Chondrocyte (in vitro differentiated cells): ENCODE results near the gene MMAA. TPM values are rescaled to one million over a fixed set of nuclear protein-coding genes. Genes with fewer than 3 reads are reported as not detected.
A peak's percentile ranks its signal among the peaks of the same experiment; 100 is the strongest.
"Not testable (repeated sequence)": the region's sequence is repeated elsewhere in the genome, so short reads cannot be mapped to it uniquely, and the experiment has no call there.

Experiments
- DNase-seq: peaks from one replicate; pipeline ENCODE4 v3.0.0; 2021; ENCODE audit warnings: mixed read lengths, low spot score
- H3K27ac Mint-ChIP-seq: one replicate; pipeline ENCODE4 v1.8.0; 2021; ENCODE audit warnings: mild to moderate bottlenecking, moderate library complexity, mixed read lengths; ENCODE audit not compliant: unreplicated experiment
- H3K27me3 Mint-ChIP-seq: 2 replicates; pipeline ENCODE4 v1.8.0; 2021; ENCODE audit warnings: low read depth, mixed read lengths
- H3K36me3 Mint-ChIP-seq: 2 replicates; pipeline ENCODE4 v1.8.0; 2021; ENCODE audit warnings: low read depth, mixed read lengths
- H3K4me1 Mint-ChIP-seq: 2 replicates; pipeline ENCODE4 v1.8.0; 2021; ENCODE audit warnings: low read depth, mild to moderate bottlenecking, mixed read lengths
- H3K4me3 Mint-ChIP-seq: one replicate; pipeline ENCODE4 v1.8.0; 2021; ENCODE audit warnings: mild to moderate bottlenecking, moderate library complexity, mixed read lengths; ENCODE audit not compliant: unreplicated experiment
- H3K9me3 Mint-ChIP-seq: 2 replicates; pipeline ENCODE4 v1.8.0; 2021; ENCODE audit warnings: low read depth, mixed read lengths
- long read RNA-seq: library from polyadenylated mRNA; stranded (forward); transcript quantifications from one replicate; pipeline ENCODE4 v2.0.0, GENCODE V29; 2021
- total RNA-seq: library from RNA; stranded (reverse); gene quantifications from 3 replicates; pipeline ENCODE4 v1.2.1, GENCODE V29; 2021
- TF ChIP-seq, protein P1 (sequence below): fragments of 200-600 bp; sonication (generic); IDR thresholded peaks from 2 replicates; pipeline ENCODE4 v1.5.0; 2021; ENCODE audit warnings: antibody characterized with exemption, mild to moderate bottlenecking, moderate library complexity

Gene MMAA
- total RNA-seq = 8.3 to 12.9 TPM (median 9.1 TPM) in 3 replicates
- long read RNA-seq, full-length matches to known transcripts = 6 of 8 reads
- long read RNA-seq, partial matches to known transcripts = 0 of 8 reads
- long read RNA-seq, other reads (novel, unspliced or antisense) = 2 of 8 reads

DNA sequence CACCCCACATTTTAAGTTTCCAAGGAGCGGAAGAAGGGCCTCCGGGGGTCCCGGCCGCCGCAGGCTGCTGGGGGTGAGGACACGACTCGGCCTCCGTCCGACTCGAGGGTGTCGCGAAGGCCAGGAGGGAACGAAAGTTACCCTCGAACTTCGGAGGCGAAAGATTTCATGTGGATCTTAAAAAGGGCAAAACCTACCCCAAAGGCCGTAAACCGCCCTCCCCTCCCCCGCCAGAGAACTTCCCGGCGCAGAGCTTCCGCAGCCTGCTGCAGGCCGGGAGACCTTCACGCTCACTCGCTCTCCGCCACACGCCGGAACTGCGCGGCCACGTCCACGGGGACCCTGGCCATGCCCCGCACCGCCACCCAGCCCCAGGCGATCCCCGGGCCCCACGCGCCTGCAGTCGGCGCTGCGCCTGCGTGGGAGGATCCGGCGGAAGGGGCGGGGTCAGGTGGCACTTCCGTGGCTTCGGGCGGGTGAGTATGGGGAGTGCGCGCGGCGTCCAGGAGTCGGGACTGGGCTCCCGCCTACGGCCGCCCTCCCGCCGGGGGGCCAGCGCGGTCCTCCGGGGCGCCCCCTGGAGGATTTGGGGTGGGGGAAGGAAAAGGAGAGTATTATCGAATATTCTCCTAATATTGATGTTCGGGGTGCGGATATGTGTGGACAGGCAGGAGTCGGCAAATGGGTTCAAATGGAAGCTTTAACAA, at the start of gene MMAA:
MMAA (plus strand) TSS at position 454 of the 707 bp plus-strand sequence. CDS start 19,755 bp downstream, outside the sequence.
- peak within 1 kb of the TSS; percentile 98 for H3K27ac Mint-ChIP-seq
- peaks cover 3% of the 10 kb centered on the region for H3K9me3 Mint-ChIP-seq
- peak within 1 kb of the TSS; percentile 94 for H3K4me3 Mint-ChIP-seq
- H3K4me1 Mint-ChIP-seq = peaks cover 38% of the 10 kb centered on the region
- TF ChIP-seq, protein P1, sequence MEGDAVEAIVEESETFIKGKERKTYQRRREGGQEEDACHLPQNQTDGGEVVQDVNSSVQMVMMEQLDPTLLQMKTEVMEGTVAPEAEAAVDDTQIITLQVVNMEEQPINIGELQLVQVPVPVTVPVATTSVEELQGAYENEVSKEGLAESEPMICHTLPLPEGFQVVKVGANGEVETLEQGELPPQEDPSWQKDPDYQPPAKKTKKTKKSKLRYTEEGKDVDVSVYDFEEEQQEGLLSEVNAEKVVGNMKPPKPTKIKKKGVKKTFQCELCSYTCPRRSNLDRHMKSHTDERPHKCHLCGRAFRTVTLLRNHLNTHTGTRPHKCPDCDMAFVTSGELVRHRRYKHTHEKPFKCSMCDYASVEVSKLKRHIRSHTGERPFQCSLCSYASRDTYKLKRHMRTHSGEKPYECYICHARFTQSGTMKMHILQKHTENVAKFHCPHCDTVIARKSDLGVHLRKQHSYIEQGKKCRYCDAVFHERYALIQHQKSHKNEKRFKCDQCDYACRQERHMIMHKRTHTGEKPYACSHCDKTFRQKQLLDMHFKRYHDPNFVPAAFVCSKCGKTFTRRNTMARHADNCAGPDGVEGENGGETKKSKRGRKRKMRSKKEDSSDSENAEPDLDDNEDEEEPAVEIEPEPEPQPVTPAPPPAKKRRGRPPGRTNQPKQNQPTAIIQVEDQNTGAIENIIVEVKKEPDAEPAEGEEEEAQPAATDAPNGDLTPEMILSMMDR = peak; percentile 84
- H3K27me3 Mint-ChIP-seq = no peaks in the 10 kb centered on the region
- H3K36me3 Mint-ChIP-seq = peaks cover 2% of the 10 kb centered on the region
- peak; percentile 99 for DNase-seq

DNA sequence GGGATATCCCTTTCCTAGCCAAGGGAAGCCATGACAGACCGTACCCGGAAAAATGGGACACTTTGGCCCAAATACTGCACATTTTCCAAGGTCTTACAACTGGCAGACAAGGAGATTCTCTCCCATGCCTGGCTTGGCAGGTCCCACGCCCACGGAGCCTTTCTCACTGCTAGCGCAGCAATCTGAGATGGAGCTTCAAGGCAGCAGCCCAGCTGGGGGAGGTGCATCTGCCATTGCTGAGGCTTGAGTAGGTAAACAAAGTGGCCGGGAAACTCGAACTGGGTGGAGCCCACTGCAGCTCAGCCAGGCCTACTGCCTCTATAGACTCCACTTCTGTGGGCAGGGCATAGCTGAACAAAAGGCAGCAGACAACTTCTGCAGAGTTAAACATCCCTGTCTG, 44.6 kb upstream of the MMAA start:
- not testable (repeated sequence) for DNase-seq, H3K4me1 Mint-ChIP-seq, H3K27ac Mint-ChIP-seq, H3K4me3 Mint-ChIP-seq
- Mint-ChIP-seq H3K36me3 (peaks cover 22% of the 10 kb centered on the region), H3K27me3 (peaks cover 11% of the 10 kb centered on the region), H3K9me3 (peaks cover 34% of the 10 kb centered on the region)

DNA sequence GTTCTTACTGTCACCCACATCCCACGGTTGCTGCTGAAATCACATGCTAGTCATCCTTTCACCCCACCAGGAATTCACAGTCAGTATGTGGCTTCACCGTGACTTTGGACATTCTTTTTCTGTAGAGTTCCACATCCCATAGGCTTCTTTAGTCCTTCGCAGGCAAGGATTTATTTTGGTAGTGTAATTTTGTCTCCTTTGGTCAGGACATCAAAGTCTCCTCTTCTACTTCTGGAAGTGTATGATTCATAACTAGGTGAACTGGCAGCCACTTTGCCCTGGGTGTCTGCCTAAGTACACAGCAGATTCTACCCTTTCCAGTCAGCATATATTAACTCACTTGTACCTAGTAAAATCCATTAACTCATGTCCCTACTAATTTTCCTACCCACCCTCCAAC, 38.3 kb upstream of the MMAA start:
- H3K9me3 Mint-ChIP-seq = peaks cover 9% of the 10 kb centered on the region
- no peak overlapping the region for H3K4me3 Mint-ChIP-seq
- TF ChIP-seq, protein P1 = no peak
- H3K4me1 Mint-ChIP-seq = peaks cover 13% of the 10 kb centered on the region
- no peak for DNase-seq
- H3K27me3 Mint-ChIP-seq = peaks cover 13% of the 10 kb centered on the region
- peak overlapping the region; percentile 43 for H3K27ac Mint-ChIP-seq
- peaks cover 13% of the 10 kb centered on the region for H3K36me3 Mint-ChIP-seq

DNA sequence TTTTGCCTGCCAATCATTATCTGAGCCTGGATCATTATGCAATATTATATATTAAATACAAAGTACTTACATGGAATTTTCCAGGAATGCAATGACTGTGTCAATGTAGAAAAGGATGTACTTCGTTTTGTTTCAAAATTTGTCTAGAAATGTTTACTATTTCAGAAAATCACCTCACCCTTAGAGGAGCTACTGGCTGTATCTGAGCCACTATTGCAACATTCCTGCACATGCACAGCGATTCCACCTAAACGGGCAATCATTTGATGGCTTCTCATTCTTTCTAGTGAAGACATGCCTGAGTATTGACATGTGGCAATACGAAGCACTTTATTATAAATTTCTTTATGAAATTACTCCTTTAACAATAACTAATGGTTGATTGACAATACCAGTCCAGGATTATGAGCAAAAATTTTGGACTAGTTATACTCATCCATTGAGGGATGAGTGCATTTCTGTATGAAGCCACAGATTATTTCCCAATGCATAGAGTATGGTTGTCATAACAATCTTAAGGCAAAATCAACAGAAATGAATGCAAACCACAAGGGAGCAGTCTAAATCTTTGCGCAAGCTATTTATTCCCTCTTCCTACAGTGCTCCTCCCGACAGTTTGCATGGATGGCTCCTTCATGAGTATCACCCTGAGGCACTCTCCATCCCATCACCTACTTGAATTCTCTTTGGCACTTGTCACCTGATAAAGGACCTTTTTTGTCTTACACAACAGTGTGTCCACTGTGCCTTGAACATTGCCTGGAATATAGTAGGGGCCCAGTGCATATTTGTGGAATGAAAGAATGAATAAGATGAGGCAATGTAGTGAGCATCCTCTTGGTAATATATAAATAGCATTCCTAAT, 35.8 kb upstream of the MMAA start:
- no peak for DNase-seq
- Mint-ChIP-seq H3K27me3 (peaks cover 9% of the 10 kb centered on the region), H3K4me1 (peaks cover 13% of the 10 kb centered on the region), H3K9me3 (peaks cover 5% of the 10 kb centered on the region), H3K27ac (no peak overlapping the region), H3K4me3 (no peak overlapping the region), H3K36me3 (peaks cover 6% of the 10 kb centered on the region)
- TF ChIP-seq, protein P1 = no peak

DNA sequence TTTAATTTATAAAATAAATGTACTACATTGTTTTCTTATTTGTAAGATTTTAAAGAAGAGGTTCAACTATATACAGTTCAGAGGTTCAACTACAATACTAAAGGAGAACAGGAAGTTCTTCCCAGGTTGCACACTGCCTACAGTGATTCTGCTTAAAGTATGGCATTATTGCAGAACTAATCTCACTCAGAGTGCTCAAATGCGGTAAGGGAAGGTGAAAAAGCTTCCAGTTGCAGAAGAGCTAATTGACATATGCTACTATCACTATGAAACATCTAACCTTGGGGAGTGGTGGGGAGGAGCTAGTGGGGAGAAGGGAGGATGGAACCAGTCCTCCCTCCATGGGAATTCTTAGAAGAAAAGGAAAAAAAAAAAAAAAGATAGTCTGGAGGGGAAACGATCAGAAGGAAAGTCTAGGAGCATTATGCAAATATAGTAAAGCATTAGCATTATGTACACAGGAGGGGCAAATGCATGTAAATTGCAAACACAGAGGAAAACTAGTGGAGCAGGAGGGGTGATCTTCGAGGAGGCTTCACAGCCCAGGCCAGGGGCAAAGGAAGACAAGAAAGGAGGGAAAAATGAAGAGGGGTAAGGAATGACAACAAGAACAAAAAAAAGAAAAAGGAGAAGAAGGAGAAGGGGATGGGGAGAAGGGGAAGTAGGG, 32.0 kb upstream of the MMAA start:
- no peak for DNase-seq
- peaks cover under 1% of the 10 kb centered on the region for H3K9me3 Mint-ChIP-seq
- H3K36me3 Mint-ChIP-seq = no peaks in the 10 kb centered on the region
- TF ChIP-seq, protein P1 = no peak
- H3K4me1 Mint-ChIP-seq = peaks cover 4% of the 10 kb centered on the region
- H3K4me3 Mint-ChIP-seq = no peak overlapping the region
- peaks cover 8% of the 10 kb centered on the region for H3K27me3 Mint-ChIP-seq
- no peak overlapping the region for H3K27ac Mint-ChIP-seq

DNA sequence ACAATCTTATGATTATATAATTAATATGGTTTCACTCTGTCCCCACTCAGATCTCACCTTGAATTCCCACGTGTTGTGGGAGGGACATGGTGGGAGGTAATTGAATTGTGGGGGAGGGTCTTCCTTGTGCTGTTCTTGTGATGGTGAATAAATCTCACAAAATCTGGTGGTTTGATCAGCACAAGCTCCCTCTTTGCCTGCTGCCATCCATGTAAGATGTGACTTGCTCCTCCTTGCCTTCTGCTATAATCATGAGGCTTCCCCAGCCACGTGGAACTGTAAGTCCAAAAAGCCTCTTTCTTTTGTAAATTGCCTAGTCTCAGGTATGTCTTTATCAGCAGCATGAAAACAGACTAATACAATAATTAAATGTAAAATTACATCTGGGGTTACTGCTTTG, 29.8 kb upstream of the MMAA start:
- H3K36me3 Mint-ChIP-seq, H3K4me3 Mint-ChIP-seq, H3K27ac Mint-ChIP-seq, DNase-seq, H3K4me1 Mint-ChIP-seq, H3K9me3 Mint-ChIP-seq: not testable (repeated sequence)
- H3K27me3 Mint-ChIP-seq = peaks cover 19% of the 10 kb centered on the region
